ENCODE measurements around the gene H1-8. TPM values are rescaled to one million over a fixed set of nuclear protein-coding genes. Genes with fewer than 3 reads are reported as not detected.

H1-8 gene
- polyA plus RNA-seq, 1 experiment = not detected

DNA sequence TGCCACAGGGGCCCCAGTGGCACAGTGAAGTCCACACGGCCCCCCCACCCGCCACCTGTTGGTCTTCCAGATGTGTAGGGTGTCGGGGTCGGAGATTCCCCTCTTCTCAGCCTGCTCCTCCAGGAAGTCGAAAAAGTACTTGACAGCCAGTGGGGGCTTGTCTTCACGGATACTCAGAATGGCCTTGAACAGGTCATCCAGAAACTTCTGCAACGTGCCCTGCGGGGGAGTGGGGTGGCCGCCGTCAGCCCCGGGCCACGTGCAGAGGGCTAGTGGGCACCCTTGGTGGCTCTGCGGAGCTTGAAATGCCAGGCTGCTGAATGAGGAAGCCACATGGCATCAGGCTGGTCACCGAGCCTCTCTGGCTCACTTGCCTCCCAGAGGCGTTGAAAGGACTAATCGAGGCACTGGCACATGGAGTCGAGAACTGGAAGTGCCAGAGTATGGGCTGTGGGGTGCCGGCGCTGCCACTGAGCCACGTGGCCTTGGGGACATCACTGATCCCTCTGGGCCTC, 16.6 kb downstream of the H1-8 start:
- POLR2A ChIA-PET = interaction anchor here (0.6 to 2.9 kb wide), 3 partner anchors 37 to 68 kb away, joined by 3 to 12 read pairs (median 4); no protein-coding TSS in a partner anchor
- Histone ChIP-seq H3K4me3 (ENCODE audit: low read depth, low read length) (peak overlapping the region; percentile 35), H3K27ac (ENCODE audit: low read depth, low read length) (peak overlapping the region; percentile 92), H3K9me3 (ENCODE audit: control insufficient read depth, insufficient read depth, low read length) (no peaks in the 10 kb centered on the region; the same call in 1 of the 2 replicates), H3K27me3 (ENCODE audit: control insufficient read depth, insufficient read depth, low read length) (no peaks in the 10 kb centered on the region)
- CTCF ChIA-PET = no interaction called here
- TF ChIP-seq, protein P1, sequence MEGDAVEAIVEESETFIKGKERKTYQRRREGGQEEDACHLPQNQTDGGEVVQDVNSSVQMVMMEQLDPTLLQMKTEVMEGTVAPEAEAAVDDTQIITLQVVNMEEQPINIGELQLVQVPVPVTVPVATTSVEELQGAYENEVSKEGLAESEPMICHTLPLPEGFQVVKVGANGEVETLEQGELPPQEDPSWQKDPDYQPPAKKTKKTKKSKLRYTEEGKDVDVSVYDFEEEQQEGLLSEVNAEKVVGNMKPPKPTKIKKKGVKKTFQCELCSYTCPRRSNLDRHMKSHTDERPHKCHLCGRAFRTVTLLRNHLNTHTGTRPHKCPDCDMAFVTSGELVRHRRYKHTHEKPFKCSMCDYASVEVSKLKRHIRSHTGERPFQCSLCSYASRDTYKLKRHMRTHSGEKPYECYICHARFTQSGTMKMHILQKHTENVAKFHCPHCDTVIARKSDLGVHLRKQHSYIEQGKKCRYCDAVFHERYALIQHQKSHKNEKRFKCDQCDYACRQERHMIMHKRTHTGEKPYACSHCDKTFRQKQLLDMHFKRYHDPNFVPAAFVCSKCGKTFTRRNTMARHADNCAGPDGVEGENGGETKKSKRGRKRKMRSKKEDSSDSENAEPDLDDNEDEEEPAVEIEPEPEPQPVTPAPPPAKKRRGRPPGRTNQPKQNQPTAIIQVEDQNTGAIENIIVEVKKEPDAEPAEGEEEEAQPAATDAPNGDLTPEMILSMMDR (IDR thresholded peaks at IDR 0.05; ENCODE audit: low read depth, low read length) = no peak
- no peak for DNase-seq (ENCODE audit: low read depth, low spot score)

DNA sequence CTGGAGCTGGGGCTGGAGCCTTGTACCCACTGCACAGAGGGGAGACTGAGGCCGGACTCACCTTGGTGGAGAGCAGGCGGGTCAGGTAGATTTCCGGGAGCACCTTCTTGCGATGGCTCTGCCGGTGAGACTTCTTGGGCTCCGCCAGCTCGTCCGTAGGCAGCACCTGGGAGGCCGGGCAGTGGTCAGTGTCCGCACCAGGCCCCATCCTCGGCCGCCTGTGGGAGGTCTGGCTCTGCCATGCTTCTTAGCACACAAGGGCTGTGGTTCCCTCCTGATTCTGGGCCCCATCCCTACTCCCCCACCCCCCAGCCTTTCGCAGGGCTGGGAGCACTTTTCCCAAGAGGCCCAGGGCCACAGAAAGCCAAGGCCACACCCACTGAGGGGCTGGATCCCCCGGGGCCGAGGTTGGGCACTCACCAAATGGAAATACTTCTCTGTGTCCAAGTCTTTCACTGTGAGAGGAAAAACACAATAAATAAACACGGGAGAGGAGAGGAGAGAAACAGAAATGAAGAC, 17.4 kb downstream of the H1-8 start:
- ChIA-PET POLR2A (interaction anchor here (1.1 to 2.9 kb wide), 3 partner anchors 11 to 45 kb away, joined by 3 to 12 read pairs (median 5); partner anchors contain the start of gene PLXND1), CTCF (no interaction called here)
- H3K4me3 ChIP-seq (ENCODE audit: low read depth, low read length) = peak overlapping the region; percentile 35
- no peaks in the 10 kb centered on the region for H3K27me3 ChIP-seq (ENCODE audit: control insufficient read depth, insufficient read depth, low read length)
- DNase-seq (ENCODE audit: low read depth, low spot score) = peak; percentile 26
- H3K9me3 ChIP-seq (ENCODE audit: control insufficient read depth, insufficient read depth, low read length) = no peaks in the 10 kb centered on the region; the same call in 1 of the 2 replicates
- TF ChIP-seq, protein P1 (IDR thresholded peaks at IDR 0.05; ENCODE audit: low read depth, low read length) = no peak
- peak overlapping the region; percentile 92 for H3K27ac ChIP-seq (ENCODE audit: low read depth, low read length)

DNA sequence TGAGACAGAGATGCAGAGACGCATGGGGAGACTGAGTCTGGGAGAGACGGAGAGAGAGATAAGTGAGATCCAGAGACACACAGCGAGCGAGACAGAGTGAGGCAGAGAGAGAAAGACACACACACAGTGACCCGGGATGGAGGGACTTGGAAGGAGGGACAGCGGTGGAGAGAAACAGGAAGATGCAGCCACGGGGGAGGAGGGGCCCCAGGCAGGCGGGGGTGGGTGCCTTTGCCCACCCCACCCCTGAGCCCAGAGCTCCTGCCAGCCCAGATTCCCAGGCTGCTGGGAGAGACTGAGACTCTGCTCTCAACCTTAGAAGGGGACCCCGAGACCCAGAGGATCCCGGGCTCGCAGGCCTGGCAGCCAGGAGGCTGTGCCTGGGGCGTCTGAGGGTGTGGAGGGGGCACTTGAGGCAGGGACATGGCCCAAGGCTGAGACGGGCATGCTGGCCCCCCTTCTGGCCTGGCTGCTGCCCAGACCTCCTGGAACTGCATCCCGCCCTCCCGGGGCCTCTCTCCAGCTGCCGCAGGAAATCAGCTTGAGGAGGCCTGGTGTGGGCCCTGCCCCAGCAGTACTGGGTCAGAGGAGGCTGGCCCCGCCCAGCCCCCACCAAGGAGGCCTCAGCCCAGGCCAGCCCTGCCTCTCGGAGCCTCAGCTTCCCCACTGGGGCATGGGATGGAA, 18.1 kb downstream of the H1-8 start:
- TF ChIP-seq, protein P1 (IDR thresholded peaks at IDR 0.05; ENCODE audit: low read depth, low read length) = no peak
- peak; percentile 36 for DNase-seq (ENCODE audit: low read depth, low spot score)
- Histone ChIP-seq H3K27ac (ENCODE audit: low read depth, low read length) (peak overlapping the region; percentile 92), H3K9me3 (ENCODE audit: control insufficient read depth, insufficient read depth, low read length) (no peaks in the 10 kb centered on the region; the same call in 1 of the 2 replicates), H3K27me3 (ENCODE audit: control insufficient read depth, insufficient read depth, low read length) (no peaks in the 10 kb centered on the region), H3K4me3 (ENCODE audit: low read depth, low read length) (peak overlapping the region; percentile 39)
- ChIA-PET POLR2A (interaction anchor here (0.6 to 2.9 kb wide), 6 partner anchors 11 to 245 kb away, joined by 3 to 12 read pairs (median 4); partner anchors contain the start of genes IFT122, MBD4 and PLXND1), CTCF (interaction anchor here (1.4 kb wide), 1 partner anchor 178 kb away, joined by 3 read pairs; no protein-coding TSS in a partner anchor)

DNA sequence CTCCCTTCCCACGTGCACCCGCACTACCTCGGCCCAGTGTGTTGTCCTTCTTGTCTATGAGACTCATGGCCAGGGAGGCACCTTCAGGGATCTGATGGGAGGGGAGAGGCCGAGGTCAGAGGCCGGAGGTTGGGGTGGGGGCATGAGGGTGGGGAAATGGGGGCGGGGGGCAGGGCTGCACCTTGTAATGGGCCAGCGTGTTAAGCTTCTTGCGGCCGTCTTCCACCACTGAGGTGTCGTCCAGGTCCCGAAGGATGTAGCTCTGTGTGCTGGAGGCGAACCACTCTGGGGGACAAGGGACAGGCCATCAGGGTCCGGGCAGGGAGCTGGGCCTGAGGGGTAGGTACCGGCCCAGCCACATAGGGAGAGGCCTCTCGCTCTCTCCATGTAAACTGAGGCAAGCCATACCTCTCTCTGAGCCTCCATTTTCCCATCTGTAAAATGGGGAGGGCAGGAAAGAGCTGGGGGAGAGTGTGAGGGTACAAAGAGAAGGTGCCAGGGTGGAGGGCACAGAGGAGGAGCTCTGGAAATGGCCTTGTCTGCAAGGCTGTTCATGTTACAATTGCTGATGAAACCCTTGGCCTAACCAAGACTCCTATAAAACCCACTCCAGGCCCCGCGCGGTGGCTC, 18.8 kb downstream of the H1-8 start:
- TF ChIP-seq, protein P1 (IDR thresholded peaks at IDR 0.05; ENCODE audit: low read depth, low read length) = no peak
- POLR2A ChIA-PET = interaction anchor here (0.6 to 2.9 kb wide), 6 partner anchors 34 to 246 kb away, joined by 3 to 12 read pairs (median 4); partner anchors contain the start of genes IFT122, MBD4 and PLXND1
- Histone ChIP-seq H3K9me3 (ENCODE audit: control insufficient read depth, insufficient read depth, low read length) (no peaks in the 10 kb centered on the region; the same call in 1 of the 2 replicates), H3K27me3 (ENCODE audit: control insufficient read depth, insufficient read depth, low read length) (no peaks in the 10 kb centered on the region), H3K27ac (ENCODE audit: low read depth, low read length) (peak overlapping the region; percentile 92), H3K4me3 (ENCODE audit: low read depth, low read length) (no peak overlapping the region)
- CTCF ChIA-PET = interaction anchor here (0.9 to 1.4 kb wide), 2 partner anchors 72 to 178 kb away, joined by 3 to 4 read pairs; no protein-coding TSS in a partner anchor
- no peak for DNase-seq (ENCODE audit: low read depth, low spot score)
